ENCODE measurements around the gene PAPLN.

The PAPLN gene

GRCh38 chr14:73243341-73243740 is 6.0 kb downstream of the PAPLN start:
- Histone ChIP-seq H3K4me3 (ENCODE audit: low read depth in 1 of 2, low read length in 1 of 2) (no peak overlapping the region), H3K27ac (no peak overlapping the region), H3K4me1 (ENCODE audit: control insufficient read depth in 1 of 2, insufficient read depth in 1 of 2, low read depth in 1 of 2, low read length in 1 of 2) (peaks cover 11 to 21% of the 10 kb centered on the region in 2 experiments), H3K27me3 (peaks cover 88% of the 10 kb centered on the region), H3K36me3 (no peaks in the 10 kb centered on the region), H3K9me3 (no peaks in the 10 kb centered on the region)
- TF ChIP-seq CTCF (IDR thresholded peaks at IDR 0.05): no peak

GRCh38 chr14:73243748-73244147 is 6.4 kb downstream of the PAPLN start:
- TF ChIP-seq CTCF (IDR thresholded peaks at IDR 0.05): no peak
- Histone ChIP-seq H3K4me1 (ENCODE audit: control insufficient read depth in 1 of 2, insufficient read depth in 1 of 2, low read depth in 1 of 2, low read length in 1 of 2) (peaks cover 11 to 19% of the 10 kb centered on the region in 2 experiments), H3K4me3 (ENCODE audit: low read depth in 1 of 2, low read length in 1 of 2) (no peak overlapping the region), H3K36me3 (no peaks in the 10 kb centered on the region), H3K27me3 (peaks cover 84% of the 10 kb centered on the region), H3K9me3 (no peaks in the 10 kb centered on the region), H3K27ac (no peak overlapping the region)

GRCh38 chr14:73244541-73245290 is 7.4 kb downstream of the PAPLN start:
- no peak overlapping the region for H3K27ac ChIP-seq
- no peak for TF ChIP-seq CTCF (IDR thresholded peaks at IDR 0.05)

GRCh38 chr14:73245480-73246325 is 8.4 kb downstream of the PAPLN start:
- no peaks in the 10 kb centered on the region for H3K36me3 ChIP-seq
- no peak overlapping the region for H3K27ac ChIP-seq
- peaks cover 65% of the 10 kb centered on the region for H3K27me3 ChIP-seq
- H3K4me3 ChIP-seq (ENCODE audit: low read depth in 1 of 2, low read length in 1 of 2): peak overlapping the region; percentile 63 to 77
- H3K4me1 ChIP-seq (ENCODE audit: control insufficient read depth in 1 of 2, insufficient read depth in 1 of 2, low read depth in 1 of 2, low read length in 1 of 2): peaks cover 11 to 16% of the 10 kb centered on the region in 2 experiments
- H3K9me3 ChIP-seq: no peaks in the 10 kb centered on the region
- no peak for TF ChIP-seq CTCF (IDR thresholded peaks at IDR 0.05)

More at GRCh38 chr14:73244541-73245290, 7.4 kb downstream of the PAPLN start:
- H3K36me3 ChIP-seq: no peaks in the 10 kb centered on the region
- no peaks in the 10 kb centered on the region for H3K9me3 ChIP-seq
- peaks cover 11 to 16% of the 10 kb centered on the region in 2 experiments for H3K4me1 ChIP-seq (ENCODE audit: control insufficient read depth in 1 of 2, insufficient read depth in 1 of 2, low read depth in 1 of 2, low read length in 1 of 2)
- peaks cover 74% of the 10 kb centered on the region for H3K27me3 ChIP-seq
- H3K4me3 ChIP-seq (ENCODE audit: low read depth in 1 of 2, low read length in 1 of 2): peak overlapping the region in 1 of 2 experiments; percentile 63

GRCh38 chr14:73246387-73247150 is 9.3 kb downstream of the PAPLN start:
- no peak overlapping the region for H3K27ac ChIP-seq
- H3K4me3 ChIP-seq (ENCODE audit: low read depth in 1 of 2, low read length in 1 of 2): peak overlapping the region; percentile 63 to 77
- H3K27me3 ChIP-seq: peaks cover 56% of the 10 kb centered on the region

More at GRCh38 chr14:73246387-73247150, 9.3 kb downstream of the PAPLN start:
- Histone ChIP-seq H3K36me3 (no peaks in the 10 kb centered on the region), H3K4me1 (ENCODE audit: control insufficient read depth in 1 of 2, insufficient read depth in 1 of 2, low read depth in 1 of 2, low read length in 1 of 2) (peaks cover 11 to 12% of the 10 kb centered on the region in 2 experiments), H3K9me3 (no peaks in the 10 kb centered on the region)
- TF ChIP-seq CTCF (IDR thresholded peaks at IDR 0.05): no peak
